Sigmoid colon (tissue), 7 donors: ENCODE data around the gene BRMS1. TPM values are rescaled to one million over a fixed set of nuclear protein-coding genes. Genes with fewer than 3 reads are reported as not detected.

Source experiments
- DNase-seq: peaks from one replicate; pipeline ENCODE4 v3.0.0-alpha.2; 2019
- H3K27ac ChIP-seq, 4 donors: fragments of 200-600 bp; sonication (generic); one replicate each; pipeline ENCODE4 v1.5.1; 2016 to 2019; ENCODE audit warnings: mild to moderate bottlenecking in 1 of 4
- H3K27me3 ChIP-seq, 3 donors: fragments of 200-600 bp; sonication (generic); one replicate each; pipeline ENCODE4 v1.5.1; 2019; ENCODE audit warnings: mild to moderate bottlenecking in 1 of 3
- H3K36me3 ChIP-seq, 4 donors: fragments of 200-600 bp; sonication (generic); one replicate each; pipeline ENCODE4 v1.5.1; 2016 to 2019
- H3K4me1 ChIP-seq, 4 donors: fragments of 200-600 bp; sonication (generic); one replicate each; pipeline ENCODE4 v1.5.1; 2017 to 2019
- H3K4me3 ChIP-seq, 4 donors: fragments of 200-600 bp; sonication (generic); one replicate each; pipeline ENCODE4 v1.5.1; 2017 to 2019; ENCODE audit warnings: mild to moderate bottlenecking in 2 of 4, moderate library complexity in 1 of 4
- H3K9me3 ChIP-seq, 4 donors: fragments of 200-600 bp in 3 of 4; sonication (generic) in 3 of 4; one replicate each; pipeline versions ENCODE4 v1.5.1 to v1.6.1; 2013 to 2019
- CTCF ChIP-seq, 4 experiments: fragments of 450-650 bp in 3 of 4; fragments of 200-600 bp in 1 of 4; IDR thresholded peaks; one replicate each; pipeline ENCODE4 v1.5.1; 2016 to 2019; ENCODE audit warnings: antibody characterized with exemption in 4 of 4, mild to moderate bottlenecking in 3 of 4, moderate library complexity in 2 of 4
- EP300 ChIP-seq, 4 donors: sonication (generic); formaldehyde crosslinking; IDR thresholded peaks; one replicate each; pipeline ENCODE4 v1.6.1; 2017; ENCODE audit warnings: antibody characterized with exemption in 4 of 4
- POLR2A ChIP-seq, 2 donors: fragments of 450-650 bp; IDR thresholded peaks; one replicate each; pipeline ENCODE4 v1.6.1; 2016; ENCODE audit warnings: antibody characterized with exemption in 2 of 2, mild to moderate bottlenecking in 2 of 2, moderate library complexity in 2 of 2
- POLR2AphosphoS5 ChIP-seq, 4 donors: sonication (generic); formaldehyde crosslinking; IDR thresholded peaks; one replicate each; pipeline ENCODE4 v1.6.1; 2017; ENCODE audit warnings: antibody characterized with exemption in 4 of 4
- WGBS, 2 donors: extraction: QIAGEN DNeasy Blood & Tissue Kit; methylation state at CpG; one replicate each; pipeline ENCODE4 v1.1.7; 2013; 5-methylcytosine and 5-hydroxymethylcytosine counted together
- intact Hi-C: fragments of 100-400 bp; cut with DNase I; formaldehyde crosslinking; loops from one replicate; pipeline ENCODE4 v1.15.1; 2023
- polyA plus RNA-seq, 3 donors: library from polyadenylated mRNA; stranded (reverse); fragments of 200-250 nt; gene quantifications; one replicate each; pipeline ENCODE4 v1.2.3, GENCODE V29; 2013
- total RNA-seq, 4 donors: library from RNA; depleted of rRNA; stranded (reverse); fragments of >200 nt; gene quantifications; one replicate each; pipeline ENCODE4 v1.1.0, GENCODE V29; 2016
- donor health status: healthy with polysubstance abuse.
- donor health status: Bipolar disorder and iron deficiency.
- donor health status: healthy.

The BRMS1 gene
- total and polyA plus RNA-seq, 7 donors, result 20.2 to 81.8 (median 36.2) TPM

- intact Hi-C loops, result no loop called here
These were observed 53.0 kb downstream of the BRMS1 start, which contains the start of gene TMEM151A for GRCh38 chr11:66291706-66292542. TMEM151A (plus strand) TSS chr11:66291894; CDS start chr11:66292014, 120 bp downstream.

DNA sequence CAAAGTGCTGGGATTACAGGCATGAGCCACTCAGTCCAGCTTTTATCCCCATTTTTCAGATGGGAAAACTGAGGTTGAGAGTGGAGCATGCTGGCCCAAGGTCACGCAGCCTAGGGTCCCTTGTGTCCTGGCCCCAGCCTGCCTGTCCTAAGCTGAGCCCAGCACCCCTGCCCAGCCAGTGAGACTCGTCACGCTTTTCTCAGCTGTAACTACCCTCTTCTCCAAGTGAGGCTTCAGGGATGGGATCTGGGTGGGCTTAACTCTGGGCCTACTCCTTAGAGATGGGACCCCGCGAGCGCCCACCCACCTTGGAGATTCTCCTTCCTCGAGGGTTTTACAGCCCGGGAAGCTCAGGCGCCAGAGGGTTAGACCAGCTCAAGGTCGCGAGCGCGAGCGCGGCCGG, 53.6 kb downstream of the BRMS1 start:
- H3K9me3 ChIP-seq, result no peaks in the 10 kb centered on the region
- peaks cover 28 to 53% (median 49%) of the 10 kb centered on the region in 3 donors for H3K27me3 ChIP-seq
- TF ChIP-seq POLR2A (IDR thresholded peaks at IDR 0.05) (no peak), CTCF (IDR thresholded peaks at IDR 0.05) (no peak), POLR2AphosphoS5 (IDR thresholded peaks at IDR 0.05) (no peak), EP300 (IDR thresholded peaks at IDR 0.05) (no peak)
- no peak for DNase-seq
- no peak overlapping the region for H3K27ac ChIP-seq
- H3K36me3 ChIP-seq, result no peaks in the 10 kb centered on the region
- WGBS, 2 donors, result 9 to 17% methylated on average over 16 of the region's 16 CpGs
- H3K4me3 ChIP-seq, result peak overlapping the region in 3 of 4 donors; percentile 33 to 49 (median 44)
- intact Hi-C loops, result no loop called here
- H3K4me1 ChIP-seq, result peaks cover 0 to 36% (median 31%) of the 10 kb centered on the region in 4 donors

More at GRCh38 chr11:66291706-66292542, 53.0 kb downstream of the BRMS1 start, which contains the start of gene TMEM151A:
- no peak for DNase-seq
- Histone ChIP-seq H3K36me3 (no peaks in the 10 kb centered on the region), H3K4me3 (peak within 1 kb of the TSS in 3 of 4 donors; percentile 33 to 49 (median 44)), H3K27me3 (peaks cover 28 to 53% (median 49%) of the 10 kb centered on the region in 3 donors), H3K9me3 (no peaks in the 10 kb centered on the region), H3K4me1 (peaks cover 0 to 36% (median 30%) of the 10 kb centered on the region in 4 donors), H3K27ac (no peak within 1 kb of the TSS)
- no peak for TF ChIP-seq POLR2A (IDR thresholded peaks at IDR 0.05)
- TF ChIP-seq EP300 (IDR thresholded peaks at IDR 0.05), result no peak
- TF ChIP-seq CTCF (IDR thresholded peaks at IDR 0.05), result no peak
- TF ChIP-seq POLR2AphosphoS5 (IDR thresholded peaks at IDR 0.05), result no peak
- 2% methylated on average over 95 of the region's 95 CpGs for WGBS, 2 donors

- Histone ChIP-seq H3K27me3 (peaks cover 28 to 43% (median 40%) of the 10 kb centered on the region in 3 donors), H3K4me3 (no peak overlapping the region), H3K36me3 (no peaks in the 10 kb centered on the region), H3K4me1 (peaks cover 0 to 41% (median 32%) of the 10 kb centered on the region in 4 donors), H3K27ac (no peak overlapping the region), H3K9me3 (no peaks in the 10 kb centered on the region)
- no peak for TF ChIP-seq CTCF (IDR thresholded peaks at IDR 0.05)
- TF ChIP-seq EP300 (IDR thresholded peaks at IDR 0.05), result no peak
- TF ChIP-seq POLR2A (IDR thresholded peaks at IDR 0.05), result no peak
- TF ChIP-seq POLR2AphosphoS5 (IDR thresholded peaks at IDR 0.05), result no peak
- DNase-seq, result no peak
- WGBS, 2 donors, result 62 to 76% methylated on average over 2 of the region's 2 CpGs
- intact Hi-C loops, result no loop called here
These were observed 54.6 kb downstream of the BRMS1 start for GRCh38 chr11:66290330-66290621.

DNA sequence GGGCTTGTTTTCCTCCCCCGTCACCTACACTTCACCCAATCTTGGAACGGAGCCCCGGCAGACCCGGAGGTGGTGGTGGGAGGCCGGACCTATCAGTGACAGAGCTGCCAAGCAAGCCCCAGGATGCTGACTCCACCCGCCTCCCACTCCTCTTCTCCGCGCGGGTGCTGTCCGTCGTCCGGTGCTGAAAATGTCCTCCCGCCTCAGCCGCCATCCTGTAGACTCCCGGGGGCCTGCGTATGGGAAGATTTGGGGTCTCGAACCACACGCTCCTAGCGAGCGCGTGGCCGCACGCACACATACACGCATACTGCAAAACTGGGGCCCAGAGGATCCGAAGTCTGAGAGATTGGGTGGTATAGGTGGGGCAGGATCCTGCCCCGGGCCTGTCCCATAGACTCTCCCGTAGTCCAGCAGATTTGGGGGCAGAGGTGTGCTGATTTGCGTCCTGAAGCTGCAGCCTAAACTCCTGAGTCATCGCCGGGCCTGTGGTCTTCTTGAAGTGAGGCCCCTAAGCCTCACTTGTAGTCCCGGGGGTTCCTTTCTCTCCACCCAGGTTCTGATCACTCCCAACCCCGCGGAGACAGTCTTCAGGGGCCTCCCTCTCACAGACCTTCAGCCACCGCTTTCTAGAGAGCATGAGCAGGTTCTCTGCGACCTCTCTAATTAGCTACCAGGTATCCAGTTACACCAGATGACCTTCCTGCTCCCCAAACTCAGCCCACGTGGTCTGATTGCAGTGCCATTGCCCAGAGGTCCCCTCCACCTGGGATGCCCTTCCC, 55.2 kb downstream of the BRMS1 start:
- H3K27ac ChIP-seq, result peak overlapping the region; percentile 86 to 96 (median 92)
- peaks cover 0 to 41% (median 32%) of the 10 kb centered on the region in 4 donors for H3K4me1 ChIP-seq
- peak overlapping the region; percentile 46 to 78 (median 75) for H3K4me3 ChIP-seq
- DNase-seq, result no peak
- 8 to 11% methylated on average over 36 of the region's 36 CpGs for WGBS, 2 donors
- peaks cover 28 to 37% (median 37%) of the 10 kb centered on the region in 3 donors for H3K27me3 ChIP-seq
- H3K9me3 ChIP-seq, result no peaks in the 10 kb centered on the region
- no peak for TF ChIP-seq CTCF (IDR thresholded peaks at IDR 0.05)
- TF ChIP-seq EP300 (IDR thresholded peaks at IDR 0.05), result no peak
- TF ChIP-seq POLR2AphosphoS5 (IDR thresholded peaks at IDR 0.05), result no peak
- no peak for TF ChIP-seq POLR2A (IDR thresholded peaks at IDR 0.05)
- intact Hi-C loops, result no loop called here
- H3K36me3 ChIP-seq, result peaks cover 0 to 2% (median 0%) of the 10 kb centered on the region in 4 donors
